ENCODE results near the gene TIPARP. TPM values are rescaled to one million over a fixed set of nuclear protein-coding genes. Genes with fewer than 3 reads are reported as not detected.

The TIPARP gene
- total RNA-seq, 3 donors from 2014 or later (not counting 1 experiment from before 2014, with no cell fraction given) = 129 to 249 (median 147) TPM

DNA sequence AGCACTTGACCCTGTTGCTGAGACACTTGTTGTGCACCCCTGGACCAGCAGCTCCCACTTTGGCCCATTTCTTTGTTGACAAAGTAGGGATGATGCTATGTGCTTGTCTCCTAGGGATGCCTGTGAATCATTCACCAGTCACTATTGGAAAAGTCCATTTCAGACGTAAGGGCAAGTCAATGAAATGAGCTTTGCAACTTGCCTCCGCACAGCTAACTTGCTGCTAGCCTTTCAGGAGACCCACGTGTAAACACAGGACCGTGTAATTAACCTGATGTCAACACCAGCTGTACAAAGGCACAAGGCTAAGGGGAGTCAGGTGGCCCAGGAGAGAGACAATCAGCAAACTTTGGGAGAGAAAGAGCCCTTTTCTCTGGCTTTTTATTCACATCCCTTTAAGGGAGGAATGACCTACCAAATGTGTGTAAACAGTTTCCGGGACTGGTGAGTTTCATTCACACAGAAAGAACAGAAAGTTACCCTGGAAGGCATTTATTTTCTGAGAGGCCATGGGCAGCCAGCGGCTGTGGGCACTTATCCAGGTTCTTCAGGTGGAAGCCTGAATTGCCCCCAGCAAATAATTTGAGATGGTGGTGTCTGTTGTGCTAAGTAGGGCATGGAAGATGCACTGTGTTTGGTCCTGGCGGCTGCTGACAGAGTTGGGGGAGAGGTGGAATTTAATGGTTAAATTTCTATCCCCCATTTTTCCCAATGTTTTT, 54.0 kb downstream of the TIPARP start:
- Mint-ChIP-seq H3K4me3 (no peak overlapping the region), H3K4me1 (no peaks in the 10 kb centered on the region), H3K36me3 (no peaks in the 10 kb centered on the region), H3K9me3 (no peaks in the 10 kb centered on the region), H3K27me3 (ENCODE audit: low read depth in 2 of 2) (no peaks in the 10 kb centered on the region), H3K27ac (no peak overlapping the region)
- no peak for ATAC-seq
- 74% methylated on average over 6 of the region's 7 CpGs for WGBS (ENCODE audit: insufficient coverage)
- no peaks in the 10 kb centered on the region for H3K9me3 ChIP-seq (ENCODE audit: control insufficient read depth, insufficient read depth, low read length)
- intact Hi-C loops (cut with micrococcal nuclease) = no loop called here
- TF ChIP-seq CTCF (IDR thresholded peaks at IDR 0.05) = no peak
- H3K4me3 ChIP-seq (ENCODE audit: low read length) = no peak overlapping the region
- DNase-seq = no peak
- H3K4me1 ChIP-seq (ENCODE audit: control insufficient read depth, insufficient read depth, low read length) = no peaks in the 10 kb centered on the region
- no peaks in the 10 kb centered on the region for H3K36me3 ChIP-seq (ENCODE audit: control insufficient read depth, insufficient read depth, low read length)
- no peak overlapping the region for H3K27ac ChIP-seq (ENCODE audit: low read length)
- H3K27me3 ChIP-seq (ENCODE audit: control insufficient read depth, insufficient read depth, low read length) = no peaks in the 10 kb centered on the region

GRCh38 chr3:156729460-156730179, 55.2 kb downstream of the TIPARP start:
- DNase-seq (no peak), ATAC-seq (no peak)
- Mint-ChIP-seq H3K27me3 (ENCODE audit: low read depth in 2 of 2) (peaks cover 0 to 3% of the 10 kb centered on the region in 2 donors), H3K4me3 (no peak overlapping the region), H3K36me3 (no peaks in the 10 kb centered on the region), H3K4me1 (no peaks in the 10 kb centered on the region), H3K27ac (no peak overlapping the region), H3K9me3 (no peaks in the 10 kb centered on the region)
- TF ChIP-seq CTCF (IDR thresholded peaks at IDR 0.05) = no peak
- H3K9me3 ChIP-seq (ENCODE audit: control insufficient read depth, insufficient read depth, low read length) = no peaks in the 10 kb centered on the region
- H3K27ac ChIP-seq (ENCODE audit: low read length) = no peak overlapping the region
- H3K27me3 ChIP-seq (ENCODE audit: control insufficient read depth, insufficient read depth, low read length) = no peaks in the 10 kb centered on the region
- intact Hi-C loops (cut with micrococcal nuclease) = no loop called here
- H3K36me3 ChIP-seq (ENCODE audit: control insufficient read depth, insufficient read depth, low read length) = no peaks in the 10 kb centered on the region
- H3K4me3 ChIP-seq (ENCODE audit: low read length) = no peak overlapping the region
- H3K4me1 ChIP-seq (ENCODE audit: control insufficient read depth, insufficient read depth, low read length) = no peaks in the 10 kb centered on the region
- WGBS (ENCODE audit: insufficient coverage) = 93% methylated on average over 2 of the region's 2 CpGs

GRCh38 chr3:156731813-156732212, 57.4 kb downstream of the TIPARP start:
- Mint-ChIP-seq H3K27me3 (ENCODE audit: low read depth in 2 of 2) (peaks cover 0 to 3% of the 10 kb centered on the region in 2 donors), H3K36me3 (no peaks in the 10 kb centered on the region), H3K4me1 (no peaks in the 10 kb centered on the region), H3K9me3 (peaks cover 0 to 2% of the 10 kb centered on the region in 2 donors), H3K4me3 (no peak overlapping the region), H3K27ac (no peak overlapping the region)
- Histone ChIP-seq H3K9me3 (ENCODE audit: control insufficient read depth, insufficient read depth, low read length) (no peaks in the 10 kb centered on the region), H3K27ac (ENCODE audit: low read length) (no peak overlapping the region), H3K4me1 (ENCODE audit: control insufficient read depth, insufficient read depth, low read length) (no peaks in the 10 kb centered on the region), H3K27me3 (ENCODE audit: control insufficient read depth, insufficient read depth, low read length) (no peaks in the 10 kb centered on the region), H3K4me3 (ENCODE audit: low read length) (no peak overlapping the region), H3K36me3 (ENCODE audit: control insufficient read depth, insufficient read depth, low read length) (no peaks in the 10 kb centered on the region)
- ATAC-seq = no peak
- intact Hi-C loops (cut with micrococcal nuclease) = no loop called here
- TF ChIP-seq CTCF (IDR thresholded peaks at IDR 0.05) = no peak
- DNase-seq = no peak
